SH-SY5Y (cell line): ENCODE measurements around the gene AQP5.

Source experiments
- GATA2 ChIP-seq: IDR thresholded peaks from 2 replicates; pipeline ENCODE4 v1.6.1; 2011; ENCODE audit warnings: mild to moderate bottlenecking, low read depth, low read length
- GATA3 ChIP-seq: IDR thresholded peaks from 2 replicates; pipeline ENCODE4 v1.6.1; 2011; ENCODE audit warnings: low read depth, mild to moderate bottlenecking, low read length, moderate library complexity

DNA sequence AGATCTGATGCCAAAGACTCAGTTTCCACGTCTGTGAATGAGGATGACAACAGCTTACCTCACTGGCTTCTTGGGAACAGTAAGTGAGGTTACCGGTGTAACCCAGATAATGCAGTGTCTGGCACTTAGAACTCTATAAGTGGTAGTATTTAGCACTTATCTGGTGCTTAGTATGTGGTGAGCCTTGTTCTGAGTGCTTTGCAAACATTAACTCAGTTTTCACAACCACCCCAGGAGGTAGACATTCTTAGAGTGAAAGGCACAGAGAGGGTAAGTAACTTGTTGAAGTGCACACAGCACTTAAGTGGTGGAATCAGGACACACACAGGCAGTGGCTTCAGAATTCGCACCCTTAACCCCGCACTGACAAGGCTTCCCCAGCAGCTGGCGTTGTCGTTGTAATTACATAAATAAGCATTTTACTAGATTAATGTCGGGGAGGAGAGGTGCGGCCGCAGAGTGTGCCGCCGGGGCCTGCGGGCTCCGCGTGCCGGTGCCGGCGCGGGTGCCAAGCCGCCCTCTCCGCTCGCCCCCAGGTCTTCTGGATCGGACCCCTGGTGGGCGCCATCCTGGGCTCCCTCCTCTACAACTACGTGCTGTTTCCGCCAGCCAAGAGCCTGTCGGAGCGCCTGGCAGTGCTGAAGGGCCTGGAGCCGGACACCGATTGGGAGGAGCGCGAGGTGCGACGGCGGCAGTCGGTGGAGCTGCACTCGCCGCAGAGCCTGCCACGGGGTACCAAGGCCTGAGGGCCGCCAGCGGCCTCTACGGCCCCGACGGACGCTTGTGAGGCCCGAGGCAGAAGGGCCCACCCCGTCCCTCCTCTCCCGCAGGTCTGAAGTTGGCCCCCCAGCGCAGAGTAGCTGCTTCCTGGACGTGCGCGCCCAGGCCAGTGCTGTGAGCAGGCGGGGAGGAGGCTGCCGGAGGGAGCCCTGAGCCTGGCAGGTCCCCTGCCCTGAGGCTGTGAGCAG, 6.5 kb upstream of the AQP5 start:
- TF ChIP-seq GATA2 (no peak), GATA3 (no peak)
